HG02981 (cell line): ENCODE measurements around the gene CIAO3.

Source experiments
- ATAC-seq: cut with Tn5 transposase; IDR thresholded peaks from one replicate; pipeline ENCODE4 v1.9.1; 2021; ENCODE audit warnings: mild to moderate bottlenecking, moderate library complexity; ENCODE audit not compliant: unreplicated experiment

The CIAO3 gene

GRCh38 chr16:736936-737481 lies 3.8 kb downstream of the CIAO3 start:
- ATAC-seq, result no peak

- no peak for ATAC-seq
Measured at GRCh38 chr16:735982-736453, 4.8 kb downstream of the CIAO3 start.

DNA sequence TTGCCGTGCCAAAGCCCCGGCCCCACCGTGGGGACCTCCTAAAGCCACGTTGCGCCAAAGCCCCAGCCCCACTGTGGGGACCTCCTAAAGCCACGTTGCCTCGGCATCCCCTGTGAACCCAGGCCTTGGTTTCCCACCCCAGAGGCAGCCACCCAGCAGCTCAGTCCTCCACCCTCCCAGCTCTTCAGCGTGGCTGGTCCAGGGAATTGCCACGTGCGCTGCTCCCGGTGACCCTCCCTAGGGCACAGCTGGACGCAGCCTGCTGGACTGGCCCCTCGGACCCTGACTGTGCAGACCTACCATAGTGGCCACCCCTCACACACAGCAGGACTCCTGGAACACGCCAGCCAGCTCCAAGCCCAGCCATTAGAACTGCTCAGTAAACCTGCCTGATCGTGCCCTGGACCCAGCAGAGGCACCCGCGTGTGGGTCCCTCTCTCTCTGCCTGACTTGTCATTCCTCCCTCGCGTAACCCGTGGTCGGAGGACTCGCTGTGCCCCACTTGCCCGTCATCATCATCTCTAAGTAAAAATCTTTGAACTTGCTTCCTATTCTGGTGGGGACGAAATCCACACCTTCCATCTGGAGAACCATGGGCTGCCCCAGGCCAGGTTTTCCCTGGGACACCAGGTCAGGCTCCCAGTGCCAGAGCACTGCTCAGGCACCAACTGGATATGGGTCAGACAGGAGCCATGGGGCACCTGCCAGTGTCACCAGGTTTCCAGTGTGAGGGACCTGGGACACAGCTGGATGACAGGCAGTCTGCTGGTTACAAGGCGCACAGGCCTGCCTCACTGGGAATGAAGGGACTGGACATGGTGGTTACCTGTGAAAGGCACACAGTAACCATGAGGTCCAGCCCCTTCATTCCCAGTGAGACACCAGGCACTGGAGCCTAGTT lies 5.6 kb downstream of the CIAO3 start:
- no peak for ATAC-seq

DNA sequence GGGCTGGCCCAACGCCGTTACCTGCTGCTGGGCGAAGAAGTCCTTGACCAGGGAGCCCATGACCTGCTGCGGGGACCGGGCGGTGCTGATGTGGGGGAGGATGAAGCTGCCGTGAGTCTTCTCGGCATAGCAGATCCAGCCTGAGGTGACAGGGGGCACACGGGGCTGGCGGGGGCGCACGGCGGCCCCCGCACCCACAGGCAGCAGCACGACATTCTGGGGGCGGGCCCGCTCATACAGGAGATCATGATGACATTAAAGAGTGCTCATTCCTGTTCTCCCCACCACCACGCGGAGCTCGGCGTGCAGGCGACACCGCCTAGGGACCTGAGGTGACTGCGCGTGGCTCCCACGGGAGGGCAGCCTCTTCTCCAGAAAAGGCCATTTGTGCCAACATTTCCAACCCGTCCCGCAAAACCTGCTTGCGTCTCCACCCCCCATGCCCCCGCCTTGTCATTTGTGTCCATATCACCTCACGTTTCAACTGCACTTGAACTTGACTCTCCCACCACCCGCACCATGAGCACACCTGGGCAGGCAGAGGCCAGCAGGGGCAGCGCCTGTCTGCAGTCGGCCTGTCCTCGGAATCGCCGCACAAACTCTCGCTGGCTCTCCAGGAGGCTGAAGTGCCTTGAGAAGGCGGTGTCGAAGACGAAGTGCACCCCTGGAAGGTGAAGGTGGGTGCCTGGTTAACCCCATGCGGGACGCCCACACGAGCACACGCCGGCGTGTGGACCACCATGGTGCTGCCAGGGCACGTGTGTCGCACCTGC lies 6.4 kb downstream of the CIAO3 start:
- ATAC-seq, result no peak

DNA sequence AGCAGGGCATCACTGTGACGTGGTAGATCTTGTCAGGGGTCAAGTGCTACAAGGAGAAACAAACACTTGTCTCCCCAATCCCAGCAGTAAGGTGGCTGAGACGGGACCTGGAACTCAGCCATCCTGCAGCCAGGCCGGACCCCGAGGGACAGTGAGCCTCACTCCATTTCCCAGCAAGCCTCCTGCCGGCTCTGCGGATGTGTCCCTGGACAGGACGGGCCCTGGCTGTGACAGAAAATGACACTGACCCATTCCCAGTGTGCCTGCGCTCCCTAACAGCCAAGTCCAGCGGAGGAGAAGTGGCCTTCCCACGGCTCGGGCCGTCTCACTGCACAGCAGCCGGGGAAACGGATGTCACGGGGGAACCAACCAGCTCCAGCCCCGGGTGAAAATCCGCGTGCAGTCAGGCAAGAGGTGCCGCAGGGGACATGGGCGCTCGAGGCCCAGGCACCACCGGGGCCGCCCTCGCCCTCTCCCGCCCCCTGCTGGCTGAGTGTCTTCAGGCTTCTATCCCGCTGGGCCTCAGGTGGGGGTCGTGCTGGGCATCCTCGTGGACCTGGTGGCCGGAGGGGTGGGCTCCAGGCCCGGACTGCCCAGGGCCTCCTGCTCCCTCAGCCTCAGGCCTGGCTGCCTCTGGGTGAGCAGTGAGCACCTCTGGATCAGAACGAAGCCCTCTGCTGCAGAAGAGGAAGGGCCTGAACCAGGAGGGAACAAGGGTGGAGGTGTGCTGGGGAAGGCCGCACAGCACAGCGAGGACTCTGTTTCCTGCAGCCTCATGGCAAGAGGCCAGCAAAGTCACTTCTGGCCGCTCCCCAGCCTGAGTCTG lies 7.2 kb downstream of the CIAO3 start:
- ATAC-seq, result no peak

- ATAC-seq, result no peak
Measured at GRCh38 chr16:732936-733335, 7.9 kb downstream of the CIAO3 start.

GRCh38 chr16:732332-732731 lies 8.5 kb downstream of the CIAO3 start:
- ATAC-seq, result no peak

GRCh38 chr16:730666-731509 lies 9.9 kb downstream of the CIAO3 start:
- no peak for ATAC-seq

GRCh38 chr16:729768-730665 lies 10.8 kb downstream of the CIAO3 start:
- no peak for ATAC-seq

DNA sequence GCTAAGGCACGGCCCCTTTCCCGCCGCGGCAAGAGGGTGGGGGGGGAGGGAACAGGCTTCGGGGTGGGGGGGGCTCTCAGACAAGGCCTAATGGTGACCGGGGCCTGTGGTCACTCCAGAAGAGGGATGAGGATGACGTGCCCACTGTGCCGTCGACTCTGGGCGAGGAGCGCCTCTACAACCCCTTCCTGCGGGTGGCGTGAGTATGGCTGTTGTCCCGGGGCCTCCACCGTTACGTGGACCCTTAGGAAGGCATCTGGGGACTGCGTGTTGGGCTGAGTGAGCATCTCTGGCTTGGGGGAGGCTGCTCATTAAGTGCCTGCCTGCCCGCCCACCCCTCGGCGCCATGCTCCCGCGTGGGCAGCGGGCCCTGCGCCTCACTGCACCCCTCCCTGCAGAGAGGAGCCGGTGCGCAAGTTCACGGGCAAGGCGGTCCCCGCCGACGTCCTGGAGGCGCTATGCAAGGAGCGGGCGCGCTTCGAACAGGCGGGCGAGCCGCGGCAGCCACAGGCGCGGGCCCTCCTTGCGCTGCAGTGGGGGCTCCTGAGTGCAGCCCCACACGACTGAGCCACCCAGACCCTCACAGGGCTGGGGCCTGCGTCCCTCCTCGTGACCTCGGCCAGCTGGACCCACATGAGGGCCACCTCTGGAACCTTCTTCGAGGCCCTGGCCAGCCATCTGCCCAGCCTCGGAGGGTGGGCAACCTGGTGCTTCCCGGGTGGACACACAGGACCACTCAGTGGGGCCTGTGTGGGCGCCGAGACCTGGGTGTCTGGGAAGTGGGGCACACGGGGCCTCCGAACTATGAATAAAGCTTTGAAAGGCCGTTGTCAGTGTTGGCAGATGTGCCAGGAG lies 11.7 kb downstream of the CIAO3 start:
- ATAC-seq, result no peak

DNA sequence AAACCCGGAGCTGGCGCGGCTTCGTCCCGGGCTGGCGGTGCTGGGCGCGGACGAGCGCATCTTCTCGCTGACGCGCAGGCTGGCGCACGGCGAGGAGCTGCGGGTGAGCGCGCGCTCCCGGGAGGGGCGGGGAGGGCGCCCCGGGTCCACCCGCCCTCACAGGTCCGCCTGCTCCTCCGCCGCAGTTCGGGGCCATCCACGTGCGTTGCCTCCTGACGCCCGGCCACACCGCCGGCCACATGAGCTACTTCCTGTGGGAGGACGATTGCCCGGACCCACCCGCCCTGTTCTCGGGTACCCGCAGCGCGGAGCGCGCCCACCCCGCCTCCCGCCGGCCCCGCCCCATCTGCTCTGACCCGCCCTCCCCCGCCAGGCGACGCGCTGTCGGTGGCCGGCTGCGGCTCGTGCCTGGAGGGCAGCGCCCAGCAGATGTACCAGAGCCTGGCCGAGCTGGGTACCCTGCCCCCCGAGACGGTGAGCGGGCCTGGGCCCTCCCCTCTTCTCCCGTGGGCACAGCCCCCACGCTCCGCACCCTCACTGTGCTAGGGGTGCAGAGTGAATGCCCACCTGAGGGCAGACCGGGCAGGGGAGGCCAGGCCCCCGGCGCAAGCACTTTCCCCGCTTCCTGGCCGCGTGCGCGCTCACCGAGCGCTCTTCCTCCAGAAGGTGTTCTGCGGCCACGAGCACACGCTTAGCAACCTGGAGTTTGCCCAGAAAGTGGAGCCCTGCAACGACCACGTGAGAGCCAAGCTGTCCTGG lies 12.5 kb downstream of the CIAO3 start:
- peak; percentile 32 for ATAC-seq

DNA sequence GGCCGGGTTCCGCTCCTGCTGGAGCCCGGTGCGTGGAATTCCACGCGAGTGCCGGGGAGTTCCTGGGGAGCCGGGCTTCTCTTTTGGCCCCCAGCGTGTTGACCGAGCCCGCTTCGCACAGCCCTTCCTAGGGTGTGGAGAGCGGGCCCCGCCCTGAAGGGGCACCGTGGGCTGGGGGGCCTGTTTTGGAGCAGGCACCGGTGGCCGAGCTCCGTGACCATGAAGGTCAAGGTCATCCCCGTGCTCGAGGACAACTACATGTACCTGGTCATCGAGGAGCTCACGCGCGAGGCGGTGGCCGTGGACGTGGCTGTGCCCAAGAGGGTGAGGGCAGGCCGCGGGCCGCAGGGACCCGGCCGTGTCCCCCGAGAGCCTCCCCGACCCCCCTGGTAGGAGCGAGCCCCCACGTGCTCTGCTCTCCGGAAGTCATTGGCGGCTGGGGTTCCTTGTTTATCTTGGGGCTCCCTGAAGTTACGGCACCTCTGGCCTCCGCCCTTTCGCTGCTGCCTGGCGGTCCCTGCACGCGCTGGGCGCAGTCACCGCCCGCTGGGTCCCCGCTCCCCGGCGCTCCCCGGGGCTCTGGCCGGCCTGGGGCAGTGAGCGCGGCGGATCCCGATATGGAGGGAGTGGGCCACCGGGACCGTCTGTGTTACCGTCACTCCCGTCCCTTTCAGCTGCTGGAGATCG lies 13.4 kb downstream of the CIAO3 start:
- ATAC-seq, result no peak

GRCh38 chr16:726438-727290 lies 14.1 kb downstream of the CIAO3 start, which contains the start of the genes CCDC78 and HAGHL:
CCDC78 (minus strand) TSS chr16:726443; CDS start chr16:726367, 76 bp downstream.
HAGHL (plus strand) TSS chr16:727106; CDS start chr16:727510, 404 bp downstream.
- no peak for ATAC-seq

DNA sequence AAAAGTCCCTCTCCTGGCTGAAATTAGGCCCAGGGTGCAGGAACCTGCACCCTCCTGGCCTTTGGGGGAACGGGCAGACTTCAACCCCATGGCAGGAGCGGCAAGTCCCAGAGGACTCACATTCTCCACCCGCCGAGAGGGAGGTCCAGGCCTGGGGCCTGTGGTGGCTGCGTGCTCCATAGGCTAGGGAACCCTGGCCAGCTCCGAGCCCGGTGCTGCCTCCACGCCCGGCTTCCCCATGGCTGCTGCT lies 14.7 kb downstream of the CIAO3 start:
- no peak for ATAC-seq

GRCh38 chr16:725463-726187 lies 15.2 kb downstream of the CIAO3 start:
- no peak for ATAC-seq
